Measurements from ENCODE around the gene FAM209B.

DNA sequence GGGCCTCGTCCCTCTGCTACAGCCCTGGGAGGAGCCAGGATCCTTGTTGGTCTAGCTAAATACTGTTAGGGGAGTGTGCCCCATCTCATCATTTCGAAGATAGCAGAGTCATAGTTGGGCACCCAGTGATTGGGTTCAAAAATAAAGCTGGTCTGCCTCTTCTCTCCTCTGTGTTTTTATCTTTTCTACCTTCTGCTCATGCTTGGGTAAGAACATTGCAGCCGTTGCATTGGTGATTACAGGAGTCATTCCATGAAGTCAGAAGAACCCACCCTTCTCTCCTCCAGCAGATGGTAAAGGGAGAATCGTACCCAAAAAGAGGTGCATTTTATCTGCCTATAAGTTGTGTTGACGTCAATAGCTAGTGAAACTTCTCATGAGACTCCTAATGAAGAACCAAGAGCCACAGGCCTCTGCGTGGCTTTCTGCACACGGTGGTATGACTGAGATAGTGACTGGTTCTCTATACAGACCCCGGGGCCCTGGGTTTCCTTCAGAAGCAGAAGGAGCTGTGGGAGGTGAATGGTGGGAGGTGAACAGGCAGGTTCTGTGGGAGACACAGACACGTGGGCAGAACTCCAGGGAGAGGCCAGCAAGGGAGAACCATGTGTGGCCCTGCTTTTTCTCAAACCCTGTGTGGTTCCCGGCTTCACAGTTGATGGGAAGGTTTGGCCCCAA, 14.2 kb upstream of the FAM209B start:
- TF ChIP-seq CTCF (IDR thresholded peaks at IDR 0.05): no peak
- no peak for TF ChIP-seq POLR2AphosphoS5 (IDR thresholded peaks at IDR 0.05)
- no peak for TF ChIP-seq POLR2A (IDR thresholded peaks at IDR 0.05)
- no peak for TF ChIP-seq EP300 (IDR thresholded peaks at IDR 0.05)

Measured in stomach (tissue), 4 donors.